AG09309 (cell line): Measurements from ENCODE around the gene CDKN3.
"Not testable (repeated sequence)": the region's sequence is repeated elsewhere in the genome, so short reads cannot be mapped to it uniquely, and the experiment has no call there.

Source experiments
- DNase-seq: peaks from one replicate; pipeline ENCODE4 v3.0.0-alpha.2; 2010; ENCODE audit warnings: low read depth
- H3K4me3 ChIP-seq: 2 replicates; pipeline ENCODE4 v1.5.1; 2011; ENCODE audit warnings: mild to moderate bottlenecking, low read depth, low read length, moderate library complexity; ENCODE audit not compliant: control insufficient read depth
- CTCF ChIP-seq: IDR thresholded peaks from 2 replicates; pipeline ENCODE4 v1.5.1; 2011; ENCODE audit warnings: mild to moderate bottlenecking, low read depth, low read length, inconsistent platforms; ENCODE audit not compliant: insufficient read depth, control insufficient read depth; ENCODE audit errors: missing control alignments

Gene CDKN3

GRCh38 chr14:54425068-54425467 is 28.3 kb downstream of the CDKN3 start:
- no peak for TF ChIP-seq CTCF
- no peak for DNase-seq
- no peak overlapping the region for H3K4me3 ChIP-seq

GRCh38 chr14:54425537-54426274 is 28.9 kb downstream of the CDKN3 start:
- H3K4me3 ChIP-seq: no peak overlapping the region
- no peak for DNase-seq
- TF ChIP-seq CTCF: no peak

- no peak for DNase-seq
- no peak overlapping the region for H3K4me3 ChIP-seq
- TF ChIP-seq CTCF: no peak
Measured at GRCh38 chr14:54427871-54428270, 31.1 kb downstream of the CDKN3 start.

GRCh38 chr14:54428527-54428926 is 31.7 kb downstream of the CDKN3 start:
- no peak for DNase-seq
- no peak overlapping the region for H3K4me3 ChIP-seq
- no peak for TF ChIP-seq CTCF

- H3K4me3 ChIP-seq: no peak overlapping the region
- peak; percentile 61 for DNase-seq
- no peak for TF ChIP-seq CTCF
Measured at GRCh38 chr14:54435500-54435981, 38.7 kb downstream of the CDKN3 start.

- not testable (repeated sequence) for H3K4me3 ChIP-seq, DNase-seq
Measured at GRCh38 chr14:54437954-54438353, 41.1 kb downstream of the CDKN3 start.

GRCh38 chr14:54438703-54439102 is 41.9 kb downstream of the CDKN3 start:
- TF ChIP-seq CTCF: no peak

More at GRCh38 chr14:54438703-54439102, 41.9 kb downstream of the CDKN3 start:
- DNase-seq: no peak
- no peak overlapping the region for H3K4me3 ChIP-seq
